ENCODE data around the gene MAPK11. TPM values are rescaled to one million over a fixed set of nuclear protein-coding genes. Genes with fewer than 3 reads are reported as not detected.

MAPK11 gene
- polyA plus RNA-seq, 3 donors, result 0.81 TPM; not detected in 2

- Histone ChIP-seq H3K4me3 (replicated peaks in 1 of 3; ENCODE audit: low read depth in 2 of 3, low read length in 3 of 3) (no peak overlapping the region), H3K36me3 (replicated peaks in 1 of 2; ENCODE audit: control insufficient read depth in 1 of 2, insufficient read depth in 2 of 2, low read length in 2 of 2) (peaks cover 76 to 84% of the 10 kb centered on the region in 2 donors), H3K4me1 (ENCODE audit: control insufficient read depth in 1 of 2, insufficient read depth in 2 of 2, low read length in 2 of 2) (peaks cover 0 to 9% of the 10 kb centered on the region in 2 donors), H3K27ac (ENCODE audit: low read depth in 1 of 2, low read length in 2 of 2) (no peak overlapping the region), H3K27me3 (ENCODE audit: control insufficient read depth in 2 of 2, insufficient read depth in 2 of 2, low read length in 2 of 2) (no peaks in the 10 kb centered on the region), H3K9ac (ENCODE audit: insufficient read depth, low read length, poor library complexity, severe bottlenecking) (no peak overlapping the region), H4K20me1 (ENCODE audit: insufficient read depth, low read length) (peaks cover 32% of the 10 kb centered on the region), H3K79me2 (ENCODE audit: insufficient read depth, low read length) (no peaks in the 10 kb centered on the region), H2AFZ (ENCODE audit: insufficient read depth, low read depth, low read length, poor library complexity, severe bottlenecking) (no peak overlapping the region), H3K4me2 (replicated peaks; ENCODE audit: extremely low read depth, low read length, poor library complexity, severe bottlenecking) (no peak overlapping the region), H3K9me3 (replicated peaks in 1 of 2; ENCODE audit: control insufficient read depth in 1 of 2, insufficient read depth in 1 of 2, low read length in 2 of 2) (no peaks in the 10 kb centered on the region)
- no peaks in the 10 kb centered on the region for H3K9me3 Mint-ChIP-seq
- no peak overlapping the region for H3K27ac Mint-ChIP-seq
- DNase-seq, result no peak
- peaks cover 63 to 88% of the 10 kb centered on the region in 2 donors for H3K36me3 Mint-ChIP-seq
- no peak for TF ChIP-seq CTCF (IDR thresholded peaks at IDR 0.05)
- H3K4me3 Mint-ChIP-seq, result no peak overlapping the region
- peaks cover 6% of the 10 kb centered on the region for H3K4me1 Mint-ChIP-seq
- H3K27me3 Mint-ChIP-seq (ENCODE audit: low read depth in 3 of 3), result no peaks in the 10 kb centered on the region
- intact Hi-C loops (cut with micrococcal nuclease), result no loop called here
- 98% methylated on average over 5 of the region's 8 CpGs for WGBS (ENCODE audit: insufficient coverage)
Measured at GRCh38 chr22:50222508-50222907, 47.7 kb downstream of the MAPK11 start.

- Histone ChIP-seq H3K36me3 (replicated peaks in 1 of 2; ENCODE audit: control insufficient read depth in 1 of 2, insufficient read depth in 2 of 2, low read length in 2 of 2) (peaks cover 80 to 84% of the 10 kb centered on the region in 2 donors), H3K9ac (ENCODE audit: insufficient read depth, low read length, poor library complexity, severe bottlenecking) (no peak overlapping the region), H3K4me1 (ENCODE audit: control insufficient read depth in 1 of 2, insufficient read depth in 2 of 2, low read length in 2 of 2) (peaks cover 0 to 9% of the 10 kb centered on the region in 2 donors), H3K4me3 (replicated peaks in 1 of 3; ENCODE audit: low read depth in 2 of 3, low read length in 3 of 3) (no peak overlapping the region), H2AFZ (ENCODE audit: insufficient read depth, low read depth, low read length, poor library complexity, severe bottlenecking) (no peak overlapping the region), H4K20me1 (ENCODE audit: insufficient read depth, low read length) (peaks cover 40% of the 10 kb centered on the region), H3K27me3 (ENCODE audit: control insufficient read depth in 2 of 2, insufficient read depth in 2 of 2, low read length in 2 of 2) (no peaks in the 10 kb centered on the region), H3K9me3 (replicated peaks in 1 of 2; ENCODE audit: control insufficient read depth in 1 of 2, insufficient read depth in 1 of 2, low read length in 2 of 2) (no peaks in the 10 kb centered on the region), H3K27ac (ENCODE audit: low read depth in 1 of 2, low read length in 2 of 2) (no peak overlapping the region), H3K4me2 (replicated peaks; ENCODE audit: extremely low read depth, low read length, poor library complexity, severe bottlenecking) (no peak overlapping the region), H3K79me2 (ENCODE audit: insufficient read depth, low read length) (no peaks in the 10 kb centered on the region)
- no peaks in the 10 kb centered on the region for H3K27me3 Mint-ChIP-seq (ENCODE audit: low read depth in 3 of 3)
- no peaks in the 10 kb centered on the region for H3K9me3 Mint-ChIP-seq
- intact Hi-C loops (cut with micrococcal nuclease), result no loop called here
- H3K4me1 Mint-ChIP-seq, result peaks cover 6% of the 10 kb centered on the region
- DNase-seq, result no peak
- peak; percentile 17 for TF ChIP-seq CTCF (IDR thresholded peaks at IDR 0.05)
- peaks cover 62 to 88% of the 10 kb centered on the region in 2 donors for H3K36me3 Mint-ChIP-seq
- no peak overlapping the region for H3K27ac Mint-ChIP-seq
- no peak overlapping the region for H3K4me3 Mint-ChIP-seq
- 95% methylated on average over 16 of the region's 19 CpGs for WGBS (ENCODE audit: insufficient coverage)
Measured at GRCh38 chr22:50221410-50222300, 48.5 kb downstream of the MAPK11 start.

All from CD14-positive monocyte (primary cell).